SU-DHL-6 (cell line): ENCODE results near the gene ZNF107.
"Not testable (repeated sequence)": the region's sequence is repeated elsewhere in the genome, so short reads cannot be mapped to it uniquely, and the experiment has no call there.

Experiments
- H2AFZ ChIP-seq: fragments of 200-600 bp; sonication (generic); 2 replicates; pipeline ENCODE4 v1.6.1; 2014; ENCODE audit warnings: low read depth, mild to moderate bottlenecking, moderate library complexity, mixed read lengths, antibody characterized with exemption, low read length; ENCODE audit not compliant: severe bottlenecking
- H3F3A ChIP-seq: fragments of 200-600 bp; shearing (Covaris generic); 2 replicates; pipeline ENCODE4 v1.6.0; 2016; ENCODE audit warnings: antibody characterized with exemption, mild to moderate bottlenecking; ENCODE audit not compliant: insufficient read depth
- H3K27ac ChIP-seq: fragments of 200-600 bp; sonication (generic); 2 replicates; pipeline ENCODE4 v1.5.1; 2016; ENCODE audit warnings: low read depth, mild to moderate bottlenecking, low read length, moderate library complexity, mixed read lengths
- H3K27me3 ChIP-seq: fragments of 200-600 bp; sonication (generic), shearing (Covaris generic); 2 replicates; pipeline ENCODE4 v1.6.0; 2014; ENCODE audit warnings: mild to moderate bottlenecking, low read length
- H3K36me3 ChIP-seq: fragments of 200-600 bp; sonication (generic); 2 replicates; pipeline ENCODE4 v1.6.1; 2014; ENCODE audit warnings: mild to moderate bottlenecking, low read length, mixed read lengths
- H3K4me2 ChIP-seq: fragments of 300-600, 200-600 bp; shearing (Covaris generic), sonication (generic); 2 replicates; pipeline ENCODE4 v1.6.0; 2014; ENCODE audit warnings: low read length, low read depth, mild to moderate bottlenecking; ENCODE audit not compliant: poor library complexity, severe bottlenecking
- H3K4me3 ChIP-seq: fragments of 200-600 bp; sonication (generic); 2 replicates; pipeline ENCODE4 v1.5.1; 2014; ENCODE audit warnings: antibody characterized with exemption, low read length, mild to moderate bottlenecking, mixed read lengths; ENCODE audit not compliant: insufficient read depth, poor library complexity, severe bottlenecking
- H3K79me2 ChIP-seq: fragments of 200-600 bp; sonication (generic); 2 replicates; pipeline ENCODE4 v1.6.1; 2014; ENCODE audit warnings: mild to moderate bottlenecking, low read length, moderate library complexity; ENCODE audit not compliant: insufficient read depth
- H3K9ac ChIP-seq: fragments of 200-600 bp; sonication (generic); 2 replicates; pipeline ENCODE4 v1.7.0; 2014; ENCODE audit warnings: mild to moderate bottlenecking, low read length
- H3K9me2 ChIP-seq: fragments of 200-600 bp; sonication (generic); replicated peaks from 2 replicates; pipeline ENCODE4 v1.6.1; 2014; ENCODE audit warnings: low read length; ENCODE audit not compliant: insufficient read depth
- H3K9me3 ChIP-seq: fragments of 200-600 bp; sonication (generic); 2 replicates; pipeline ENCODE4 v1.6.1; 2014; ENCODE audit warnings: low read length, mixed read lengths; ENCODE audit not compliant: insufficient read depth
- H4K20me1 ChIP-seq: fragments of 200-600 bp; sonication (generic); 2 replicates; pipeline ENCODE4 v1.6.1; 2014; ENCODE audit warnings: low read depth, mild to moderate bottlenecking, antibody characterized with exemption, low read length, moderate library complexity, mixed read lengths
- CTCF ChIP-seq: fragments of 200-600 bp; sonication (generic); IDR thresholded peaks from one replicate; pipeline ENCODE4 v1.5.1; 2017; ENCODE audit warnings: antibody characterized with exemption, mild to moderate bottlenecking, low read length, moderate library complexity; ENCODE audit not compliant: insufficient read depth, poor library complexity, severe bottlenecking
- EZH2phosphoT487 ChIP-seq: fragments of 200-600 bp; sonication (generic), shearing (Covaris generic); conservative IDR thresholded peaks from 2 replicates; pipeline ENCODE4 v1.6.1; 2018; ENCODE audit warnings: mild to moderate bottlenecking, antibody characterized with exemption, low read length, moderate library complexity, mixed read lengths

The ZNF107 gene

GRCh38 chr7:64729089-64729848 lies 63.3 kb downstream of the ZNF107 start:
- H3K9me3 ChIP-seq: peaks cover 18% of the 10 kb centered on the region; the same call in 1 of the 2 replicates
- H3K9ac ChIP-seq: no peak overlapping the region
- no peak overlapping the region for H2AFZ ChIP-seq
- H3K4me2 ChIP-seq: no peak overlapping the region
- no peaks in the 10 kb centered on the region for H3K9me2 ChIP-seq
- TF ChIP-seq CTCF: no peak
- no peak for TF ChIP-seq EZH2phosphoT487
- H4K20me1 ChIP-seq: no peaks in the 10 kb centered on the region
- H3K4me3 ChIP-seq: no peak overlapping the region
- H3K27me3 ChIP-seq: no peaks in the 10 kb centered on the region
- H3K27ac ChIP-seq: no peak overlapping the region
- 0 out of 2 replicates have a peak, but pooled peaks cover 4% of the 10 kb centered on the region for H3K36me3 ChIP-seq
- no peaks in the 10 kb centered on the region for H3F3A ChIP-seq
- H3K79me2 ChIP-seq: no peaks in the 10 kb centered on the region

- no peaks in the 10 kb centered on the region for H3K36me3 ChIP-seq
- no peaks in the 10 kb centered on the region for H3K79me2 ChIP-seq
- H3K9me3 ChIP-seq: peaks cover 5% of the 10 kb centered on the region; the same call in 1 of the 2 replicates
- no peaks in the 10 kb centered on the region for H4K20me1 ChIP-seq
- TF ChIP-seq CTCF (no peak), EZH2phosphoT487 (no peak)
- no peaks in the 10 kb centered on the region for H3F3A ChIP-seq
- H3K4me3 ChIP-seq: no peak overlapping the region
- no peak overlapping the region for H3K27ac ChIP-seq
- no peak overlapping the region for H2AFZ ChIP-seq
- no peak overlapping the region for H3K4me2 ChIP-seq
- H3K9ac ChIP-seq: no peak overlapping the region
- H3K27me3 ChIP-seq: no peaks in the 10 kb centered on the region
- H3K9me2 ChIP-seq: no peaks in the 10 kb centered on the region
These were observed 67.8 kb downstream of the ZNF107 start for GRCh38 chr7:64733550-64734240.

- no peak overlapping the region for H3K4me2 ChIP-seq
- no peaks in the 10 kb centered on the region for H3K27me3 ChIP-seq
- no peaks in the 10 kb centered on the region for H3F3A ChIP-seq
- no peak overlapping the region for H3K9ac ChIP-seq
- H3K9me3 ChIP-seq: 0 out of 2 replicates have a peak, but pooled peaks cover 4% of the 10 kb centered on the region
- no peaks in the 10 kb centered on the region for H3K36me3 ChIP-seq
- no peak overlapping the region for H2AFZ ChIP-seq
- no peaks in the 10 kb centered on the region for H3K79me2 ChIP-seq
- no peak overlapping the region for H3K4me3 ChIP-seq
- no peaks in the 10 kb centered on the region for H4K20me1 ChIP-seq
- TF ChIP-seq CTCF (no peak), EZH2phosphoT487 (no peak)
- H3K27ac ChIP-seq: no peak overlapping the region
- H3K9me2 ChIP-seq: no peaks in the 10 kb centered on the region
These were observed 70.6 kb downstream of the ZNF107 start for GRCh38 chr7:64736575-64736974.

GRCh38 chr7:64738403-64738802 lies 72.5 kb downstream of the ZNF107 start:
- not testable (repeated sequence) for H3K27me3 ChIP-seq, H3K4me2 ChIP-seq, H3K9ac ChIP-seq, H3K36me3 ChIP-seq, H4K20me1 ChIP-seq, H3K9me2 ChIP-seq, H3F3A ChIP-seq, H3K9me3 ChIP-seq, H2AFZ ChIP-seq, H3K4me3 ChIP-seq, H3K79me2 ChIP-seq, H3K27ac ChIP-seq

GRCh38 chr7:64738953-64739352 lies 73.0 kb downstream of the ZNF107 start:
- H3K9ac ChIP-seq: not testable (repeated sequence)

More at GRCh38 chr7:64738953-64739352, 73.0 kb downstream of the ZNF107 start:
- not testable (repeated sequence) for H3F3A ChIP-seq, H3K27ac ChIP-seq, H2AFZ ChIP-seq, H4K20me1 ChIP-seq, H3K4me2 ChIP-seq, H3K79me2 ChIP-seq, H3K36me3 ChIP-seq, H3K9me3 ChIP-seq, H3K27me3 ChIP-seq, H3K9me2 ChIP-seq, H3K4me3 ChIP-seq
